GM23338 (cell line): ENCODE measurements around the gene ADORA2A. TPM values are rescaled to one million over a fixed set of nuclear protein-coding genes. Genes with fewer than 3 reads are reported as not detected.
A peak's percentile ranks its signal among the peaks of the same experiment; 100 is the strongest.

Experiments used
- ATAC-seq: fragments of 200-7000 bp; cut with Tn5 transposase; 3 replicates; pipeline ENCODE4 v1.9.1; 2020
- DNase-seq: peaks from one replicate; pipeline ENCODE4 v3.0.0-alpha.2; 2015; ENCODE audit warnings: low spot score
- H2AFZ ChIP-seq: fragments of 200-600 bp; sonication (generic); 2 replicates; pipeline ENCODE4 v1.8.0; 2016; ENCODE audit warnings: antibody characterized with exemption, mild to moderate bottlenecking, moderate library complexity
- H3F3A ChIP-seq: fragments of 200-600 bp; sonication (generic); replicated peaks from 2 replicates; pipeline ENCODE4 v1.8.0; 2017; ENCODE audit warnings: antibody characterized with exemption, mixed run types, low read depth
- H3K27ac ChIP-seq: fragments of 200-600 bp; sonication (generic); 2 replicates; pipeline ENCODE4 v1.6.1; 2016; ENCODE audit warnings: low read depth
- H3K27me3 ChIP-seq: fragments of 200-600 bp; sonication (generic); 2 replicates; pipeline ENCODE4 v1.8.0; 2016; ENCODE audit warnings: mild to moderate bottlenecking, mixed run types, moderate library complexity; ENCODE audit not compliant: insufficient read depth
- H3K36me3 ChIP-seq: fragments of 200-600 bp; sonication (generic); 2 replicates; pipeline ENCODE4 v1.8.0; 2016; ENCODE audit warnings: mild to moderate bottlenecking; ENCODE audit not compliant: insufficient read depth
- H3K4me1 ChIP-seq: fragments of 200-600 bp; sonication (generic); 2 replicates; pipeline ENCODE4 v1.8.0; 2016; ENCODE audit warnings: mild to moderate bottlenecking, moderate library complexity; ENCODE audit not compliant: insufficient read depth
- H3K4me2 ChIP-seq: fragments of 200-600 bp; sonication (generic); 2 replicates; pipeline ENCODE4 v1.7.1; 2017; ENCODE audit warnings: mixed run types
- H3K4me3 ChIP-seq: fragments of 200-600 bp; sonication (generic); 2 replicates; pipeline ENCODE4 v1.6.1; 2016; ENCODE audit warnings: mixed run types
- H3K79me2 ChIP-seq: fragments of 200-600 bp; sonication (generic); replicated peaks from 2 replicates; pipeline ENCODE4 v1.8.0; 2017; ENCODE audit warnings: mild to moderate bottlenecking; ENCODE audit not compliant: insufficient read depth
- H3K9me2 ChIP-seq: fragments of 200-600 bp; sonication (generic); 2 replicates; pipeline ENCODE4 v1.8.0; 2017; ENCODE audit not compliant: insufficient read depth
- H4K20me1 ChIP-seq: fragments of 200-600 bp; sonication (generic); replicated peaks from 2 replicates; pipeline ENCODE4 v1.8.0; 2017; ENCODE audit warnings: mild to moderate bottlenecking; ENCODE audit not compliant: insufficient read depth
- H3K27ac Mint-ChIP-seq: 2 replicates; pipeline ENCODE4 v1.8.0; 2020; ENCODE audit warnings: inconsistent platforms, mild to moderate bottlenecking, moderate library complexity, mixed read lengths
- H3K27me3 Mint-ChIP-seq: 3 replicates; pipeline ENCODE4 v1.8.0; 2022; ENCODE audit warnings: low read depth, mild to moderate bottlenecking, moderate library complexity, mixed read lengths, inconsistent platforms; ENCODE audit not compliant: insufficient read depth, poor library complexity
- H3K36me3 Mint-ChIP-seq: 3 replicates; pipeline ENCODE4 v1.8.0; 2021; ENCODE audit warnings: low read depth, mild to moderate bottlenecking, inconsistent platforms, moderate library complexity, mixed read lengths
- H3K4me1 Mint-ChIP-seq: 3 replicates; pipeline ENCODE4 v1.8.0; 2020; ENCODE audit warnings: mild to moderate bottlenecking, inconsistent platforms, mixed read lengths
- H3K4me3 Mint-ChIP-seq: 3 replicates; pipeline ENCODE4 v1.8.0; 2021; ENCODE audit warnings: moderate library complexity, mild to moderate bottlenecking, inconsistent platforms, mixed read lengths
- H3K9me3 Mint-ChIP-seq: 3 replicates; pipeline ENCODE4 v1.8.0; 2020; ENCODE audit warnings: moderate library complexity, mild to moderate bottlenecking, inconsistent platforms, mixed read lengths
- CTCF ChIP-seq, 2 experiments: fragments of 200-600 bp in 1 of 2; sonication (generic) in 1 of 2; conservative IDR thresholded peaks; 2 replicates each; pipeline versions ENCODE4 v1.5.1 to v1.6.1; 2016 to 2017; ENCODE audit warnings: antibody characterized with exemption in 2 of 2, low read depth in 2 of 2, mild to moderate bottlenecking in 2 of 2, moderate library complexity in 1 of 2
- ETS1 ChIP-seq: IDR thresholded peaks from 2 replicates; pipeline ENCODE4 v1.6.1; 2016; ENCODE audit warnings: antibody characterized with exemption
- EZH2 ChIP-seq: fragments of 200-600 bp; sonication (generic); IDR thresholded peaks from one replicate; pipeline ENCODE4 v1.8.0; 2017; ENCODE audit warnings: antibody characterized with exemption, mild to moderate bottlenecking, low read depth; ENCODE audit not compliant: unreplicated experiment
- NANOG ChIP-seq: IDR thresholded peaks from 2 replicates; pipeline ENCODE4 v1.6.1; 2016; ENCODE audit warnings: antibody characterized with exemption, borderline replicate concordance
- POLR2AphosphoS5 ChIP-seq: IDR thresholded peaks from 2 replicates; pipeline ENCODE4 v1.6.1; 2016; ENCODE audit warnings: antibody characterized with exemption, low read depth
- REST ChIP-seq: IDR thresholded peaks from one replicate; pipeline ENCODE4 v1.6.1; 2018; ENCODE audit warnings: antibody characterized with exemption; ENCODE audit not compliant: unreplicated experiment
- STAT1 ChIP-seq: IDR thresholded peaks from one replicate; pipeline ENCODE4 v1.6.1; 2016; ENCODE audit warnings: antibody characterized with exemption; ENCODE audit not compliant: unreplicated experiment
- ZNF114 ChIP-seq: fragments of 250-450 bp; sonication (Bioruptor Pico); IDR thresholded peaks from 2 replicates; pipeline ENCODE4 v1.5.0; 2020; ENCODE audit warnings: mild to moderate bottlenecking, moderate library complexity
- ZNF331 ChIP-seq: fragments of 250-450 bp; sonication (Bioruptor Pico); IDR thresholded peaks from 2 replicates; pipeline ENCODE4 v1.5.0; 2020; ENCODE audit warnings: low read depth, mild to moderate bottlenecking, moderate library complexity
- ZNF462 ChIP-seq: fragments of 250-450 bp; sonication (Bioruptor Pico); IDR thresholded peaks from 2 replicates; pipeline ENCODE4 v1.5.0; 2020; ENCODE audit warnings: mild to moderate bottlenecking, moderate library complexity
- polyA plus RNA-seq: library from polyadenylated mRNA; unstranded; fragments of >200 nt; fragmentation: Nextera tagmentation; extraction: Ambion mirVana; gene quantifications from 2 replicates; pipeline ENCODE4 v1.2.1, GENCODE V29; 2016
- total RNA-seq: library from RNA; depleted of rRNA; stranded (reverse); fragments of >200 nt; shearing (Covaris generic); gene quantifications from 2 replicates; pipeline ENCODE4 v1.2.3, GENCODE V29; 2014

Gene ADORA2A
- total and polyA plus RNA-seq, 2 experiments from 2014 or later, result 4.1 to 13.5 TPM

GRCh38 chr22:24436553-24436952 is 9.2 kb downstream of the ADORA2A start (continued):
- no peak for TF ChIP-seq CTCF (conservative IDR thresholded peaks at IDR 0.05; ENCODE audit: low read depth in 2 of 2)
- TF ChIP-seq NANOG, result no peak
- TF ChIP-seq ZNF114, result no peak
- no peak for TF ChIP-seq STAT1
- TF ChIP-seq EZH2, result no peak
- no peak for TF ChIP-seq ETS1

- Histone ChIP-seq H3F3A (no peaks in the 10 kb centered on the region), H2AFZ (no peak overlapping the region), H3K4me1 (no peaks in the 10 kb centered on the region), H3K4me2 (no peak overlapping the region), H3K27ac (no peak overlapping the region), H3K36me3 (no peaks in the 10 kb centered on the region), H4K20me1 (no peaks in the 10 kb centered on the region; the same call in 1 of the 2 replicates), H3K4me3 (no peak overlapping the region), H3K27me3 (no peaks in the 10 kb centered on the region), H3K9me2 (no peaks in the 10 kb centered on the region), H3K79me2 (no peaks in the 10 kb centered on the region)
- Mint-ChIP-seq H3K36me3 (no peaks in the 10 kb centered on the region; the same call in 2 of the 3 replicates), H3K27ac (0 out of 2 replicates have a peak overlapping the region, but pooled peaks have one; percentile 36), H3K9me3 (no peaks in the 10 kb centered on the region), H3K27me3 (peaks cover 8% of the 10 kb centered on the region), H3K4me3 (no peak overlapping the region), H3K4me1 (no peaks in the 10 kb centered on the region)
- no peak for DNase-seq
- TF ChIP-seq ZNF462 (CRISPR knock-in tag) (no peak), ZNF114 (no peak), ETS1 (no peak), ZNF331 (CRISPR knock-in tag) (no peak), POLR2AphosphoS5 (no peak), REST (no peak)
- ATAC-seq, result no peak
Measured at GRCh38 chr22:24437091-24437490, 9.7 kb downstream of the ADORA2A start.
